Kidney glomerular epithelial cell (primary cell): ENCODE measurements around the gene SPAG16.
"Not testable (repeated sequence)": the region's sequence is repeated elsewhere in the genome, so short reads cannot be mapped to it uniquely, and the experiment has no call there.

ENCODE experiments used
- DNase-seq: peaks from one replicate; lab custom pipeline; 2025; lab: John Stamatoyannopoulos, UW

Gene SPAG16

DNA sequence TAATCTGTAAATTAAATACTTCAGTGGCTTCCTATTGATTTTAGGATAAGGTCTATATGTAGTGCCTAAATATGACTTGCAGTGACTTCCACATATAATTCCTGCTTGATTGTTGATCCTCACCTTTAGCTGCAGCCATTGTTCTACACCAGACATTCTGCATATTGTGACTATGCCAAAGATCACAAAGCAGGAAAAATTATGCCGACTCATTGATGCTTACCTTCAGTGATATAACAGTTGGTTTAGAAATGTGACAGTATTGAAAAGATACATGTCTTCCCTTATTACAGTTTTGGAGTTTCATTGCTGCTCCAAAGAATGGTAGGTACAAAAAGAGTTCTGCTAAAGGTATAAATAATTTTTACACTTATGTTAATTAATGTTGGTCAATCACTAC lies 12.3 kb upstream of the SPAG16 start:
- no peak for DNase-seq

DNA sequence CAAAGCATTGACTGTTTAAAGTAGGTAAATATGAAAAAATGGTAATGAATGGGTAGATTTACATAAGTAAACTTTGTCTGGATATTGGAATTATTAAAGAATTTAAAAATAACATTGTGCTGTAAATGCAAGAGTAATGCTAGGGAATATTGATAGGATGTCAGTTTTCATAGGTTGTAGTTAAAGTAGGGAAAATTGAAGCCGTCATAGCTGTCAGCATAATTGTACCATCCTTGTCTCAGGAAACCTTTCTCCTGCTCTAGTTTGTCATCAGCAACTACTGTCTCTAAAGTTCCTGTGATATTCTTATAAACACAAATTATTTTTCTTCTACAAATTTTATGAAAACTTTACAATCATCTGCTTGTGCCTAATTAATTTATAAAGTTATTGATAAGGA lies 10.1 kb upstream of the SPAG16 start:
- DNase-seq = no peak

DNA sequence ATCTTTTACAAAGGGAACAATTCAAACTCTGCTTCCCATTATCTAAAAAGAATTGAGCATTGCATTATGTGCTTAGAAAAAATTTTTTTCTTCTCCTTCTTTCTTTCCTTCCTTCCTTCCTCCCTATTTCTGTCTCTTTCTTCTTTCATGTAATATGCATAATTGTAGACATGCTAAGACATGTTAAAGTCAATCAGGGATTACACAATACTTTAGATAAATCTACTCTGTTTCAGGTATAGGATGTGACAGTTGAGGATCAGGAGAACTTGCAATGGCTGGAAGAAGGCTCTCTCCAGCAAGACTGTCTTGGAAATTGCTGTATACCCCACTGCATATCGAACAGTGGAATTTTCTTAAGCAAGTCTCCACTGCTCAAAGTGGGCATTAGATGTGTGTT lies 9.0 kb upstream of the SPAG16 start:
- DNase-seq = no peak

DNA sequence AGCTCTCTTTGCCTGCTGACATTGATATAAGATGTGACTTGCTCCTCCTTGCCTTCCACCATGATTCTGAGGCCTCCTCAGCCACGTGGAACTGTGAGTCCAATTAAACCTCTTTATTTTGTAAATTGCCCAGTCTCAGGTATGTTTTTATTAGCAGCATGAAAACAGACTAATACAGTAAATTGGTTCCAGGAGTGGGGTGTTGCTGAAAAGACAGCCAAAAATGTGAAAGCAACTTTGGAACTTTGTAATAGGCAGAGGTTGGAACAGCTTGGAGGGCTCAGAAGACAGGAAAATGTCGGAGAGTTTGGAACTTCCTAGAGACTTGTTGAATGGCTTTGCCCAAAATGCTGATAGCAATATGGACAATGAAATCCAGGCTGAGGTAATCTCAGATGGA lies 7.1 kb upstream of the SPAG16 start:
- DNase-seq = not testable (repeated sequence)

DNA sequence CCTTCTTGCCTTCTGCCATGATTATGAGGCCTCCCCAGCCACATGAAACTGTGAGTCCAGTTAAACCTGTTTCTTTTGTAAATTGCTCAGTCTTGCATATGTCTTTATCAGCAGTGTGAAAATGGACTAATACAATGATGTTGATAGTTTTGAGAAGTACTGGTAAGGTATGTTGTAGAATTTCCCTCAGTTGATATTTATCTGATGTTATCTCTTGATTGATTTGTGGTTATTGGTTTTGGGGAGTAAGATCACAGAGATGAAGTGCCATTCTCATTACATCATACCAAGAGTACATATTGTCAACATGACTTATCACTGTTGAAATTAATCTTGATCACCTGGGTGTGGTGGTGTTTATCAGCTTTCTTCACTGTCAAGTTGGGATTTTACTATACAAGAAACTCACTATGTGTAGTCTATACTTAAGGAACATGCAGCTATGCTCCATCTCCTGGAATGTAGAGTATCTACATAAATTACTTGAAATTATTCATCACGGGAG lies 5.1 kb upstream of the SPAG16 start:
- no peak for DNase-seq

DNA sequence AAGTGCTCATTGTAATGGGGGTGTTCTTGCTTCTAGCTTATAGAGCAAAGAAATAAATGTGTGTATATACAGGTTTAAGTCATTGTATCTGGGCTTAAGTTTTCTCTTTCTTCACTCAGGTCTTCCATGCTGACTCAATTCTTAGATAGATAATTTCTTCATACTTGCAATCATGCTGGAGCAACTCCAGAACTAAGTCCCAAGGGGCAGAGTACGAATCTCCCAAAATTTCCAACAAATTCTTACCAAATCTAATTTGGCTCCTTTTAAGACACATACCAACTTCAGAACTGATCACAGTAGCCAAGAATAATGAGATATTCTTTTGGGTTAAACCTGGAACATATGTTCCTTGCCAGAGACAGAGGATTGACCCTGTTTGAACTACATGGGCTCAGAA lies 4.3 kb upstream of the SPAG16 start:
- no peak for DNase-seq

DNA sequence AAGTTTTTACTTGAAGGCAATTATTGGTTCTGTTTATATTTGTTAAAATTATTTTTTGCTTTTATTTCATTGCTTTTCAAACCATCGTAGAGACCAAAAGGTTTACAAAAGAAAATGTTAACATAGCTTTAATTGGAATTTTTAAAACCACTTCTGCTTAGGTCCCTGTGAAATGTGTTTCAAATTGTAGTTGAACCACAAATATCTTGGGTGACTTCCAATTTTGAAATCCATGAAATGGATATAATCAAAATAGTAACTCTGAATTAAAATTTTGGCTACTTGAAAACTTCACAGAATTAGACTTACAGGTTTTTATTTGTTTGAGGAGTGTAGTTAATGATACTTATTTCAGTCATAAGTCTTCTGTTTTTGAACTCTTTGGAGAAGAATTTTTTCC lies 3.1 kb upstream of the SPAG16 start:
- DNase-seq = no peak

DNA sequence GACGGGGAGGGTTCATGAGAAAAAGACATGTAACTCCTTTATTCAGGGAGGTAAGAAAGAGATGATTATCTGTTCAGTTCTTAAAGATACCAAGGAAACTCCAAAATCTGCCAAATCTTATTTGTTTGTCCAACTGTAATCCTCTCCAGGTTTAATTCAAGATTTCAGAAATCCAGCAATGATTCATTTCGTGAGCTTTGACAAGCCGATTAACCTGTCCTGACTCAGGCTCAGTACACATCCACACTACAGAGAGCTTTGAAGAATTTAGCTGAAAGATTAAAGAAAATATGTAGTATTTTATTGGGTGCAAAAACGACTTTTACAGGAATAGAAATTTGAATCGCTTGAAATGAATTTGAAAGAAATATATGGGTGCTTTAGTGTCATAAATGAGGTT lies 1.1 kb downstream of the SPAG16 start:
- no peak for DNase-seq

DNA sequence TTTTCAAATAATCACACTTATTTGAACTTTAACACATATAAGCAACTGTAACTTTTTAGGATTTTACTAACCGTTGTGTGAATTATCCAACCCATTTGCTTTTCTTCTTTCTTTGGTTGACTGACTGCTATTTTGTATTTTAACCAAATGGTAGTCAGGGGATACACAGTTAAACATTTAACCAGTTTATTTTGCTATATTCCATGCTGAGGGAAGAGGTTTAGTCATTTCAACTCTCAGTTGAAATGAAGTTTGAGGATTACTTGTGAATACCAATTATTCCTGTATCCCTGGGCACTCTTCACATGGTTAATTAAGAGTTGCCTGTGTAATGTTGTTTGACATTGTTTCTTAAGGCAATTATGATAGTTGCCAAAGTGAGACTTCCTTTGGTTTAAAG lies 1.9 kb downstream of the SPAG16 start:
- peak; percentile 13 for DNase-seq

DNA sequence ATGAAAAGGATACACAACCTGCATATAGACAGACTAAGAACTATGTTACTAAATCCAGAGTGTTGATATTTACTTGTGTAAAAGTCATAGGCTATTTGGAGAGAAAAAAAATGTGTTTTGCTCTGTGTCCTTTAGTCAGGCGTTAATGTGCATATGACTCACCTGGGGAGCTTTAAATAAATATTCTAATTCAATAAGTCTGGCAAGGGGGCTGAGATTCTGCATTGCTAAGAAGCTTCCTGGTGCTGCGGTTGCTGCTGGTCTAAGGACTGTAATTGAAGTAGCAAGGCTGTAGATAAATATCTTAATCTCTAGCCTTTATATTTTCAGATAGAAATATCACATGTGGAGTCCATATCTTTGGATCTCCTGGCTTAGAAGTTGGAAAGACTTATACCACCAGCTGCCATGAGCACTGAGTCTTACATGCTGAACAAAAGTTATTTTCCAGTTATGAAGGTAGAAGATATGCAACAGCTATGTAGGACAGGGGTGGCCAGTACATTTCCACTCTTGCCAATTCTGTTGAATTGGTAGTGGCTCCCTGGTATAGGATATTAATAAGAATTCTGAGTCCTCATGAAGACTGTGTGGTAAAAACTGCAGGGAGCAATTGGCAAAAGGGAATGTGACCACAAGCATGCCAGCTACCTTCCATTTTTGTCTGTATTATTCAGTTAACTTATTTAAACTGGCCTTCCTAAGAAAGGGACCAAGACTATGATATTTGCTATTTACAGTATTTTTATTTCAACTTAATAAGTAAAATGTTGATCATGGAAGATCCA lies 4.8 kb downstream of the SPAG16 start:
- DNase-seq = peak; percentile 16

DNA sequence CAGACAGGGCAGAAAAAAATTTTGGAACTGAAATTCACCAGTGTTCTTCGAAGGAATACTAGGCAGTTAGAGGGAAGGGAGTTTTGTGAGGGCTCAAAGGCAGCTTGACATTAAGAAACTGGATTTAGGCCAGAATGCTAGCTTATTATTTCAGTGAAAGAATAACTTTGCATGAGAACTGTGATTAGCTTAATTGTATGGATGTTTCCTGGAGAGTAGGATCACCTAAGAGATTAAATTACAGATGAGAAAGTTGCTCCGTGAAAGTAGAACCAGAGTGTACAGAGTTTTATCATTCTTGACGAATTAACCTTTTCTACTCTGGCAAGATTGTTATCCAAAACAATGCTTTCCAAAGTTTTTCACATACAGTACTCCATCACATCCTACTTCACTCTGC lies 6.2 kb downstream of the SPAG16 start:
- DNase-seq = no peak

DNA sequence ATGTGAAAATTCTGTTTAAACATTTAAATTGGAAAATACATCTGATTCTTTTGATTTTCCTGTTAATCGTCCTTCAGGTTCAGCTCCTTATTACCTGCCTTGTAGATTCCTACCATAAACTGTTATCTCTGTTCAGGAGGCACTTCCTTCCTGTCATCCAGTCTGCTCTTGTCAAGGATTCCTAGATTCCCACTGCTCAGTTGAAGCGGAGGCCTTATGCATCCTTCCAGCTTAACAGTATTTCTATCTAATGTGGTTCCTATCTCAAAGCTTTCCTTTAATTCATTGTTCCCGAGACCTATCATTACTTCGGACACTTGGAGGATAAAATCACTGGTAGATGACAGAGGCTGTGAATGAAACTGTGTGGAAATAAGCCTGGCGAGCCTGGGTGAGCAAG lies 12.0 kb downstream of the SPAG16 start:
- DNase-seq = no peak

DNA sequence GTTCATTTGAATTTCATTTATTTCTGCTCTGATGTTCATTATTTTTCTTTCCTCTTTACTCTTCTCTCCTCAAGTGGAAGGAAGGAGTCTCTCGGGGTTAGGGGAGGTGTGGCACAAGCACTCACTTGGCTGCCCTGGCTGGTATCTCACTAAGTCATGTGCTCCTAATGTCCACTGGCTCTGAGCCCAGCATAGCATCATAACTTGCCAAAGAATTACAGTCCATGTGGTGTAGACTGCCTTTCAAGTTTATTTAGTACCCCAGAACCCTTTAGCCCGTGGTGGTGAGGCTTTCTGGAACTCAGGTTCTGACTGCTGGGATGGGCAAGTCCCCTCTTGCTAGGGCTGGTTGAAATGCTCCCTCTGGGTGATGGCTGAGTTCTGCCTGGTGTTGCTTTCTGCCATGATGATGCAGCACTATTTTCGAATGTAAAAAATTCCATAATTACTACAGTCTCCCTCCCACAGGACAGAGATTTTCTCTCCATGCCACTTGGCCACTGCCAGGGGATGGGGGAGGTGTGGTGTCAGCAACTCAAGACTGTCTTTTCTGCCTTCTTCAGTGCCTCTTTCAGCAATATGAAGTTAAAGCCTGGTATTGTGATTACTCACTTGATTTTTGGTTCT lies 22.2 kb downstream of the SPAG16 start:
- DNase-seq = no peak

DNA sequence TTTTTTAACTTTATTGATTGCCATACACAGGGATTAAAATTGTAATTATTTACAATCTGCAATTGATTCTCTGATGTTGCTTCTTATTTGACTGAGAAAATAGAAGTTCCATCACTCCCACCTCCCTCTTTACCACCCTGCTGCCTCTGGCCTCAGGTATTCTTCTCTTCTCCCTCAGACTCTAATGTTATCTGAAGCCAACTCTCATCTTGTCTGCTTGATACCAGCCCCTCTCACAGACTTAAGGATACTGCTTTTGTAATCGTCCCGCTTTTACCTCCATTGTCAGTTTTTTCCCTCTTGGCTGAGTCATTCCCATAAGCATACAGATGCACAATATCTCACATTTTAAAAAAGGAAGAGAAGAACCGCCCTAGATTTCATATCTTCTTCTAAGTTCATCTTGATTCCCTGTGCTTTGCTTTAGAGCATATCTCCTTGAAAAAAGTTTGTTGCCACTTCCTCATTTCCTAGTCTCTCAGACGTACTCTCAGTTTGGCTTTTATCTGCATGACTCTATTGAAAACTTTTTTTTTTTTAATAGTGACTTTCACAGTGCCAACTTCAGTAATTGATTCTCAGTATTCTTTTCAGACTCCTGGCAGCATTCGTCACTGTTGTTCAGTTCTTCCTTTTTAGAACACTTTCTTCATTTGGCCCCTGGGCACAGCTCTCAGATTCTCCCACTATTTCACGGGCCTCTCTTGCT lies 31.1 kb downstream of the SPAG16 start:
- no peak for DNase-seq

DNA sequence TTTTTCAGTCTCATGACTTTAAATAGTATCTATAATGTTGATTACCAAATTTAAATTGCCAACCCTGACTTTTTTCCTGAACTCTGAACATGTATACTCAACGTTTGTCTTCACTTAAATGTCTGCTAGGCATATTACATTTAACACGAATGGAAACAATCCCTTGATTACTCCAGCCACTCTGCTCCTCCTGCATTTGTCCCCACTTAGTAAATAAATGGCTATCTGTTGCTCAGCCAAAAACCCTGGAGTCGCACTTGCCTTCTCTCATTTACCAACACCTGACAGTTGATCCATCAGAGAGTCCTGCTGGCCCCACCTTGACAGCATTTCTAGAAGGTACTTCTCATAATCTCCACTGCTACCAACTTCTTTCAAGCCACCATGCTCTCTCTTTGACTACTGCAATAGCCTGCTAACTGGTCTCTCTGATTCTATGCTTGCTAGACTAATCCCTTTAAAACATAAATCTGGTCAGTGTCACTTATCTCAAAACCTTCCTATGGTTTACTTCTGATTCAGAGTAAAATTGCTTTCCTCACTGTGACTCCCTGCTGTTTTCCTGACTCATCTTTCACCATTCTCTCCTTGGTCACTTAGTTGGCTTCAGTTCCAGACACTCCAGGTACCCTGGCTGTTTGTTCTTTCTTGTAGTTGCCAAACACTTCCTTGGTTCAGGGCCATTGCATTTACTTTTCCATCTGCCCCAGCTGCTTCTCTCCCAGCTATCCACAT lies 31.9 kb downstream of the SPAG16 start:
- no peak for DNase-seq

DNA sequence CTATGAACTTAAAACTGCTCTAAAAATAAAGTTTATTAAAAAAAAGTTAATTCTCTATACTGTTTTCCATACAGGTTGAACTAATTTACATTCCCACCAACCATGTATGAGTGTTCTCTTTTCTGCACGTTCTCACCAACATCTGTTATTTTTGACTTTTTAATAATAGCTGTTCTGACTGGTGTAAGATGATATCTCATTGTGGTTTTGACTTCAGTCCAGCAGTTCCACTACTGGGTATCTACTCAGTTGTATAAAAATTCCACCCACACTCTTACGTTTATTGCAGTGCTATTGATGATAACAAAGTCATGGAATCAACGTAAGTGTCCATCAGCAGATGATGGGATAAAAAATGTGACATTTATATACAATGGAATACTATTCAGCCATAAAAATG lies 33.7 kb downstream of the SPAG16 start:
- DNase-seq = no peak

DNA sequence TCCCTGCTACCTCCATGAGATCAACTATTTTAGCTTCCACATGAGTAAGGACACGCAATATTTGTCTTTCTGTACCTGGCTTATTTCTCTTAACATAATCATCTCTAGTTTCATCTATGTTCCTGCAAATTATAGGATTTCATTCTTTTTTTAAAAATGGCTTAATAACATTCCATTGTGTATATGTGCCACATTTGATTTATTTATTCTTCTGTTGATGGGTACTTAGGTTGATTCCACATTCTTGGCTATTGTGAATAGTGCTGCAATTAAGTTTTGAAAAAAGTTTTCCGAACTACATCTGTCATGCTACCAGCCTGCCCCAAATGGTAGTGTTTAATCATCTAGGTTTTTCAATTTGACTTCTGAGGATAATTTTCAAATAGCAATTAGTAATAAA lies 36.3 kb downstream of the SPAG16 start:
- no peak for DNase-seq

DNA sequence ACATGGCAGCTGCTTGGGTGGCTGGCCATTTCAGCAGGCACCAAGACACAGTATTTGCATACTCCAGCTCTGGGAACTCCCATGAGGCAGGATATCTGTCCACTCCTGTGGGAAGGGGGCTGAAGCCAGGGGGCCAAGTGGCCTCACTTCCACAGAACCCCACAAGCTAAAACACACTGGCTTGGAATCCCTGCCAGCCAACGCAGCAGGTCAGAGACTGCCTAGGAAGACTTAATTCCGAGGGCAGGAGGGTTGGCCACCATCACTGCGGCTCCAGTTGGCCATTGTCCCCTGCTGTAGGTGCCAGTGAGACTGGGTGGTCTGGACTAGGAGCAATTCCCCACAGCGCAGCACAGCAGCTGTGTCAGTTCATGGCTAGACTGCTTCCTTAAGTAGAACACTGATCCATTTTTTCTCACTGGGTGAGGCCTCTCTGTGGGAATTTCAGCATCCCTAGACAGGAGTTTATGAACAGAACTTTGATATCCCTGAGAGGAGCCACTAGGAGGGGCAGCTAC lies 52.0 kb downstream of the SPAG16 start:
- no peak for DNase-seq

DNA sequence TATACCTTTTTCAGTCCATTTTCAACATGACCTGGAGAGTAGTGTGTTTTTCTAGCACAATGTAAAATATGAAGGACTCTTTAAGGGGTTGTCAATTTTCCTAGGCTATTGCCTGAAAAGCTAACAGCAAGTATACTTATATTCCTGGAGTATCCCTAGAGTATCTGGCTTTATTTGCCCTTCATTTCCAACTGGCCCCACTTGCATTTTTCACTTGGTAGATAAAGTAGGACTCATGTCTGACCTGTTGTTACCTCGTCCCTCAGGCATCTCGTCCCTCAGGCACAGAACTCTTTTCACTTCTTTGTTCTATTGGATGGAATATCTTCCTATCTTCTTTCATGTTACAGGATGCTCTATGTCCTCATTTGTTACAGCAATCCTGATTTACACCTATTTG lies 69.2 kb downstream of the SPAG16 start:
- DNase-seq = no peak

DNA sequence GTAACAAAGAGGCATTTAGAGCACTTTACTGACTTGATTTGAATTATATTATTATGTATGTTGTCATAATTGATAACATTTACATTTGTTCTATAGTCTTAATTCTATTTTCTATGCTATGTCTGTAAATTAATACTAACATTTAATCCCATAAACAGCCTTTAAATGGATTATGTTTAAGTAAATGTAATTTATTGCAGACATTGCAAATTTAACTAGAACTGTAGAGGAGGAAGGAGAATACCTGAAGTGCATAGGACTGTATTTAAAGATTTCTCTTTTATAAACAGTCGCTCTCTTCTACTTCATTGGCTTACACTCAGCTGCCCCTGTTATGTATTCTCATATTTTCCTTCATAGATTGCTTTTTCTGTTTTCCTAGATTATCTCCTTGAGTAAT lies 92.4 kb downstream of the SPAG16 start:
- DNase-seq = no peak

DNA sequence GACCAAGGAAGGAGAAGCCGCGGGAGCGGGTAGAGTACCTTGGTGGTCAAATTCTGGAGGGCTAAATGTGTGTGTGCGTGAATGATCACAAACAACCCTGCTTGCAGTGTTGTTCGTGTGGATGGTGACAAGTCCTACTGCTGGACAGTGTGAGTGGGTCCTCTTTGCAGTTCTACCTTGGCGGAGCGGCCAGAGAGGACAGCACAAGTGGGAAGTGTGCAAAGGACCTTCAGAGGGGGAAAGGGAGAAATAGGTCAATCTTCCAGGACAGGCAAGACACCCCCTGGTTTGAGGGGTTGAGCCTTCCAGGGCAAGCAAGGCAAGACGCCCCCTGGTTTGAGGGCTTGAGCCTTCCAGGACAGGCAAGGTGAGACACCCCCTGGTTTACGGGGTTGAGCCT lies 122.8 kb downstream of the SPAG16 start:
- not testable (repeated sequence) for DNase-seq

DNA sequence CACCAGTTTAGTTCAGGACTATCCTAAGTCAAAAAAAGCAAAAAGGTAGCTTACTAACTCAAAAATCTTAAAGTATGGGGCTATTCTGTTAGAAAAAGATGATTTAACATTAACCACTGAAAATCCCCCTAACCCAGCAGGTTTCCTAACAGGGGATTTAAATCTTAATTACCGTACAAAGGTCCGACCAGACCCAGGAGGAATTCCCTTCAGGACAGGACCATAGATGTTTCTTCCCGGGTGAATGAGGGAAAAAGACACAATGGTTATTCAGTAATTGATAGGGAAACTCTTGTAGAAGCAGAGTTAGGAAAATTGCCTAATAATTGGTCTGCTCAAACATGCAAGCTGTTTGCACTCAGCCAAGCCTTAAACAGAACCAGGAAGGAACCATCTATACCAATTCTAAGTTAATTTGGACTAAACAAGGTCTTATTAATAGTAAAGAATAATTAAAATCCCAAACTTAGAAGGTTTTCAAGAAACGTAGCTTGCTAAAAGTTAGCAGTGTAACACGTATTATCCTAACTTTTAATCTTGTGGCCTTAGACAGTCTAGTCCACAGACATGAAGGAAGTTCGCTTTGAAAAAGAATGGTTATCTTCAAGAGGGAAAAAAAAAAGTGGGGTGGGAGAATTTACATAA lies 124.3 kb downstream of the SPAG16 start:
- not testable (repeated sequence) for DNase-seq
